NOMO-1 treated with DMSO at 0.1 percent for 48 hours (cell line): ENCODE data around the gene CTCFL.

Experiments
- DNase-seq: peaks from one replicate; lab custom pipeline; 2025; ENCODE audit not compliant: unreplicated experiment; lab: John Stamatoyannopoulos, UW

CTCFL gene

GRCh38 chr20:57524511-57525176 is at the start of gene CTCFL:
TSS of gene CTCFL (minus strand) at chr20:57525140. CDS start at chr20:57524205, 935 bp downstream.
- no peak for DNase-seq

- no peak for DNase-seq
Observed at GRCh38 chr20:57573894-57574293, 49.0 kb upstream of the CTCFL start.

- DNase-seq: no peak
Observed at GRCh38 chr20:57573242-57573641, 48.3 kb upstream of the CTCFL start.

- DNase-seq: no peak
Observed at GRCh38 chr20:57571782-57572416, 47.0 kb upstream of the CTCFL start.

GRCh38 chr20:57570920-57571319 is 46.0 kb upstream of the CTCFL start:
- no peak for DNase-seq

GRCh38 chr20:57570145-57570850 is 45.4 kb upstream of the CTCFL start:
- DNase-seq: no peak

GRCh38 chr20:57568960-57569359 is 44.0 kb upstream of the CTCFL start:
- DNase-seq: no peak

GRCh38 chr20:57568088-57568896 is 43.4 kb upstream of the CTCFL start:
- DNase-seq: no peak

- no peak for DNase-seq
Observed at GRCh38 chr20:57567471-57568079, 42.6 kb upstream of the CTCFL start.

GRCh38 chr20:57566803-57567459 is 42.0 kb upstream of the CTCFL start:
- DNase-seq: no peak

GRCh38 chr20:57566399-57566798 is 41.5 kb upstream of the CTCFL start:
- no peak for DNase-seq

- no peak for DNase-seq
Observed at GRCh38 chr20:57564951-57565642, 40.2 kb upstream of the CTCFL start.

- no peak for DNase-seq
Observed at GRCh38 chr20:57564180-57564802, 39.4 kb upstream of the CTCFL start.

- DNase-seq: no peak
Observed at GRCh38 chr20:57563522-57563921, 38.6 kb upstream of the CTCFL start.

- no peak for DNase-seq
Observed at GRCh38 chr20:57562541-57563465, 37.9 kb upstream of the CTCFL start.

GRCh38 chr20:57561356-57562279 is 36.7 kb upstream of the CTCFL start:
- no peak for DNase-seq
